ENCODE data around the gene GNAZ. TPM values are rescaled to one million over a fixed set of nuclear protein-coding genes. Genes with fewer than 3 reads are reported as not detected.

The GNAZ gene
- total and polyA plus RNA-seq, 4 donors: 0.21 to 2.2 (median 0.38) TPM

DNA sequence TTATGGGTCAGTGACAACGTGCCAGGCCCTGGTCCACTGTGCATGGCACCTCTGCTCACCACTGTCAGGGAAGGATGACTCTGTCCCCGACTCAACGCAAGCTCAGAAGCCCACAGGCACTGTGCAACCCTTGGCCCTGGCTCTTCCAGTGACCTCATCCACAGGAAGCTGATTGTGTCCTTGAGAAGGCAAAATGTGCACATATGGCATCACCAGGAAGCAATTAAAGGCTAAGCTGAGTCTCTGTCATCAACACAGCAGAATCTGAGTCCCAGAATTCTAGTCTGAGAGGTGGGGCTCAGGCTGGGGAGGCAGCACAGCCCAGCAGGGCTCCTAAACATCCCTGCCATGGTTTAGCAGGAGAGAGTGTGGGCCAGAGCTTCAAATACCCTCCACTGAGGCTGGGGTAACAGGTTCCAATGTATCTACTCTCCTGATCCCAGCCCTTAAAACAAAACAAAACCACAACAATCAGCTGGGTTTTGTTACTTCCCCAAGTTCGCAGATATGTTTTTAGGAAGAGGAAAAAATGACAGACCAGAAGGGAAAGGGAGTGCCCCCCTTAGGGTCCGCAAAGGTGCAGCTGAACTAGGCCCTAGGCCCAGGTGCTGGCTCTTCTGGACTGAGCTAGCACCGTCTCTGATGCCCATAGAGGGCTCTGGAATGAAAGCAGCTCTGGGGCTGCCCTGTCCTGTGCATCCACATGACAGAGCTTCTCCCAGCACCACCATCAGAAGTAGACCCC, 33.5 kb upstream of the GNAZ start:
- 66% methylated on average over 6 of the region's 6 CpGs for WGBS
- Histone ChIP-seq H3K4me1 (ENCODE audit: control insufficient read depth in 4 of 4, insufficient read depth in 4 of 4, low read length in 3 of 4) (no peaks in the 10 kb centered on the region), H3K9ac (ENCODE audit: low read depth in 1 of 2, low read length in 2 of 2) (no peak overlapping the region), H3K9me3 (ENCODE audit: control insufficient read depth in 4 of 4, low read length in 3 of 4) (no peaks in the 10 kb centered on the region), H3K4me3 (ENCODE audit: low read depth in 1 of 3, low read length in 3 of 3) (no peak overlapping the region), H3K27me3 (ENCODE audit: control insufficient read depth in 4 of 4, insufficient read depth in 4 of 4, low read length in 3 of 4) (no peaks in the 10 kb centered on the region), H3K27ac (ENCODE audit: low read depth in 1 of 2, low read length in 2 of 2) (no peak overlapping the region), H3K36me3 (ENCODE audit: control insufficient read depth in 4 of 4, insufficient read depth in 3 of 4, low read depth in 1 of 4, low read length in 3 of 4) (no peaks in the 10 kb centered on the region)
- DNase-seq (ENCODE audit: low spot score): no peak
- TF ChIP-seq ZBTB33 (IDR thresholded peaks at IDR 0.05) (no peak), HNF4A (conservative IDR thresholded peaks at IDR 0.05) (no peak), YY1 (IDR thresholded peaks at IDR 0.05) (no peak), RAD21 (IDR thresholded peaks at IDR 0.05) (no peak), ATF3 (IDR thresholded peaks at IDR 0.05) (no peak), FOXA2 (IDR thresholded peaks at IDR 0.05) (no peak), EGR1 (IDR thresholded peaks at IDR 0.05; ENCODE audit: low read depth in 2 of 2) (no peak), CTCF (IDR thresholded peaks at IDR 0.05; ENCODE audit: low read depth, low read length, missing input control) (no peak), NR2F2 (IDR thresholded peaks at IDR 0.05) (no peak), HNF4G (IDR thresholded peaks at IDR 0.05) (no peak), FOXA1 (IDR thresholded peaks at IDR 0.05) (no peak), RXRA (IDR thresholded peaks at IDR 0.05) (no peak), SP1 (IDR thresholded peaks at IDR 0.05) (no peak), JUND (IDR thresholded peaks at IDR 0.05) (no peak), GABPA (IDR thresholded peaks at IDR 0.05 in 1 of 2, conservative IDR thresholded peaks at IDR 0.05 in 1 of 2) (no peak), REST (IDR thresholded peaks at IDR 0.05) (no peak), TAF1 (conservative IDR thresholded peaks at IDR 0.05) (no peak)
- TF ChIP-seq, protein P1, sequence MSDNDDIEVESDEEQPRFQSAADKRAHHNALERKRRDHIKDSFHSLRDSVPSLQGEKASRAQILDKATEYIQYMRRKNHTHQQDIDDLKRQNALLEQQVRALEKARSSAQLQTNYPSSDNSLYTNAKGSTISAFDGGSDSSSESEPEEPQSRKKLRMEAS (IDR thresholded peaks at IDR 0.05): no peak
